Gastrocnemius medialis (tissue), 4 donors: ENCODE data around the gene DSCAML1. TPM values are rescaled to one million over a fixed set of nuclear protein-coding genes. Genes with fewer than 3 reads are reported as not detected.

Experiments used
- ATAC-seq, 2 donors: fragments of 150-250 bp; one replicate each; pipeline ENCODE4 v1.9.1; 2016
- DNase-seq, 2 donors: peaks; one replicate each; pipeline ENCODE4 v3.0.0-alpha.2; 2019
- H3K27ac ChIP-seq, 4 donors: fragments of 200-600 bp; sonication (generic); 1 replicate in 1 of 4; 2 replicates in 3 of 4; pipeline ENCODE4 v1.5.1; 2016 to 2018; ENCODE audit warnings: mild to moderate bottlenecking in 2 of 4, moderate library complexity in 1 of 4
- H3K27me3 ChIP-seq, 3 donors: fragments of 200-600 bp; sonication (generic) in 2 of 3; 1 replicate in 1 of 3; 2 replicates in 2 of 3; pipeline versions ENCODE4 v1.5.1 to v1.6.0; 2016 to 2019; ENCODE audit warnings: mild to moderate bottlenecking in 1 of 3, moderate library complexity in 1 of 3
- H3K36me3 ChIP-seq, 2 donors: fragments of 200-600 bp; sonication (generic) in 1 of 2; one replicate each; pipeline ENCODE4 v1.5.1; 2017 to 2018
- H3K4me1 ChIP-seq, 2 donors: fragments of 200-600 bp; sonication (generic) in 1 of 2; one replicate each; pipeline ENCODE4 v1.5.1; 2016 to 2017; ENCODE audit warnings: mild to moderate bottlenecking in 2 of 2
- H3K4me3 ChIP-seq, 4 donors: fragments of 200-600 bp; sonication (generic) in 3 of 4; 1 replicate in 1 of 4; 2 replicates in 3 of 4; pipeline ENCODE4 v1.5.1; 2016 to 2019; ENCODE audit warnings: mild to moderate bottlenecking in 2 of 4
- H3K9me3 ChIP-seq, 3 donors: fragments of 200-600 bp; sonication (generic) in 2 of 3; 1 replicate in 1 of 3; 2 replicates in 2 of 3; pipeline ENCODE4 v1.5.1; 2016 to 2019
- CTCF ChIP-seq, 5 experiments: fragments of 450-650 bp in 3 of 5; fragments of 200-600 bp in 2 of 5; sonication (generic) in 2 of 5; IDR thresholded peaks in 4 of 5; conservative IDR thresholded peaks in 1 of 5; 1 replicate in 4 of 5; 2 replicates in 1 of 5; pipeline ENCODE4 v1.5.1; 2016 to 2019; ENCODE audit warnings: antibody characterized with exemption in 5 of 5, mild to moderate bottlenecking in 3 of 5, moderate library complexity in 3 of 5
- POLR2A ChIP-seq, 2 donors: fragments of 450-650 bp; IDR thresholded peaks; one replicate each; pipeline ENCODE4 v1.6.1; 2017; ENCODE audit warnings: antibody characterized with exemption in 2 of 2, mild to moderate bottlenecking in 2 of 2, moderate library complexity in 2 of 2
- in situ Hi-C, 4 donors: fragments of 200-750 bp; cut with MboI; loops; one replicate each; pipeline versions ENCODE4 v1.15.0 to v1.8.0; 2017; ENCODE audit warnings: low sequenced_read_pairs in 4 of 4
- intact Hi-C: fragments of 100-400 bp; cut with DNase I; formaldehyde crosslinking; loops from one replicate; pipeline ENCODE4 v1.15.1; 2023; ENCODE audit warnings: low total_unique reads
- total RNA-seq, 4 donors: library from RNA; depleted of rRNA; stranded (reverse); fragments of >200 nt; gene quantifications; one replicate each; pipeline versions ENCODE4 v1.1.0 to v1.2.3, GENCODE V29; 2016

DSCAML1 gene
- total RNA-seq, 4 donors from 2014 or later = 0.05 to 0.15 (median 0.07) TPM

GRCh38 chr11:117632306-117632705 lies 164.7 kb downstream of the DSCAML1 start:
- H3K27me3 ChIP-seq = no peaks in the 10 kb centered on the region
- H3K36me3 ChIP-seq = no peaks in the 10 kb centered on the region
- no peak overlapping the region for H3K4me3 ChIP-seq
- in situ Hi-C loops = no loop called here
- no peaks in the 10 kb centered on the region for H3K9me3 ChIP-seq
- DNase-seq = no peak
- ATAC-seq = no peak
- no peaks in the 10 kb centered on the region for H3K4me1 ChIP-seq
- TF ChIP-seq POLR2A (IDR thresholded peaks at IDR 0.05) (no peak), CTCF (IDR thresholded peaks at IDR 0.05 in 4 of 5, conservative IDR thresholded peaks at IDR 0.05 in 1 of 5) (no peak)
- no peak overlapping the region for H3K27ac ChIP-seq
- intact Hi-C loops = no loop called here

GRCh38 chr11:117631336-117632140 lies 165.5 kb downstream of the DSCAML1 start:
- intact Hi-C loops = no loop called here
- no peak for ATAC-seq

GRCh38 chr11:117629891-117630538 lies 167.0 kb downstream of the DSCAML1 start:
- intact Hi-C loops (no loop called here), in situ Hi-C loops (no loop called here)
- Histone ChIP-seq H3K27me3 (no peaks in the 10 kb centered on the region), H3K4me1 (no peaks in the 10 kb centered on the region), H3K4me3 (no peak overlapping the region), H3K27ac (no peak overlapping the region), H3K36me3 (no peaks in the 10 kb centered on the region), H3K9me3 (no peaks in the 10 kb centered on the region)
- TF ChIP-seq POLR2A (IDR thresholded peaks at IDR 0.05) (no peak), CTCF (IDR thresholded peaks at IDR 0.05 in 4 of 5, conservative IDR thresholded peaks at IDR 0.05 in 1 of 5) (no peak)
- no peak for ATAC-seq
- no peak for DNase-seq

More at GRCh38 chr11:117631336-117632140, 165.5 kb downstream of the DSCAML1 start:
- Histone ChIP-seq H3K9me3 (no peaks in the 10 kb centered on the region), H3K27ac (no peak overlapping the region), H3K27me3 (no peaks in the 10 kb centered on the region), H3K4me1 (no peaks in the 10 kb centered on the region), H3K36me3 (no peaks in the 10 kb centered on the region), H3K4me3 (no peak overlapping the region)
- TF ChIP-seq CTCF (IDR thresholded peaks at IDR 0.05 in 4 of 5, conservative IDR thresholded peaks at IDR 0.05 in 1 of 5) = no peak
- no peak for TF ChIP-seq POLR2A (IDR thresholded peaks at IDR 0.05)
- in situ Hi-C loops = no loop called here
- DNase-seq = no peak

- no peaks in the 10 kb centered on the region for H3K27me3 ChIP-seq
- in situ Hi-C loops (no loop called here), intact Hi-C loops (no loop called here)
- no peaks in the 10 kb centered on the region for H3K4me1 ChIP-seq
- no peaks in the 10 kb centered on the region for H3K36me3 ChIP-seq
- no peak for DNase-seq
- H3K27ac ChIP-seq = no peak overlapping the region
- no peaks in the 10 kb centered on the region for H3K9me3 ChIP-seq
- H3K4me3 ChIP-seq = no peak overlapping the region
- no peak for ATAC-seq
- no peak for TF ChIP-seq CTCF (IDR thresholded peaks at IDR 0.05 in 4 of 5, conservative IDR thresholded peaks at IDR 0.05 in 1 of 5)
- TF ChIP-seq POLR2A (IDR thresholded peaks at IDR 0.05) = no peak
These were observed 167.9 kb downstream of the DSCAML1 start for GRCh38 chr11:117629146-117629545.
